HepG2 (cell line): ENCODE data around the gene TWF1. TPM values are rescaled to one million over a fixed set of nuclear protein-coding genes. Genes with fewer than 3 reads are reported as not detected.
A peak's percentile ranks its signal among the peaks of the same experiment; 100 is the strongest.

Experiments used
- ATAC-seq: fragments of 200-7000 bp; cut with Tn5 transposase; 3 replicates; pipeline ENCODE4 v1.9.1; 2020; ENCODE audit warnings: mild to moderate bottlenecking, moderate library complexity
- BruUV-seq: library from RNA; stranded (reverse); fragments of 400-500 nt; replicated peaks from 2 replicates; lab custom pipeline; 2021; lab: Mats Ljungman, UMichigan
- CTCF ChIA-PET: fragments of 300-600 bp; formaldehyde crosslinking; extraction: SDS; loops from one replicate; lab custom pipeline; 2021; ENCODE audit warnings: low total read pairs, inconsistent platforms, low intra/inter-chr PET ratio; lab: Yijun Ruan, JAX
- POLR2A ChIA-PET: fragments of 350-600 bp; sonication (Branson Sonifier 250); formaldehyde crosslinking; loops from one replicate; lab custom pipeline; 2020; ENCODE audit warnings: antibody characterized with exemption, inconsistent platforms; lab: Yijun Ruan, JAX
- DNase-seq: peaks from one replicate; pipeline ENCODE4 v3.0.0-alpha.2; 2015; ENCODE audit warnings: low spot score
- FAIRE-seq: peaks from 3 replicates; lab custom pipeline; 2011; peaks lifted over from hg19 to GRCh38; lab: Jason Lieb, UNC
- H2AFZ ChIP-seq: one replicate; pipeline ENCODE4 v1.6.1; 2011; ENCODE audit warnings: low read length, inconsistent platforms
- H3K27ac ChIP-seq: fragments of 300-600 bp; 3 replicates; pipeline ENCODE4 v1.8.0; 2011; ENCODE audit warnings: mixed run types, mild to moderate bottlenecking, mixed read lengths, low read length, inconsistent platforms; ENCODE audit not compliant: insufficient read depth; ENCODE audit errors: extremely low read length
- H3K27me3 ChIP-seq, 2 experiments: fragments of 200-600 bp in 1 of 2; 2 replicates in 1 of 2; 3 replicates in 1 of 2; pipeline versions ENCODE4 v1.6.0 to v1.8.0; 2011; ENCODE audit warnings: low read length in 2 of 2, mild to moderate bottlenecking in 2 of 2, moderate library complexity in 2 of 2, inconsistent platforms in 1 of 2; ENCODE audit not compliant: insufficient read depth in 2 of 2, control insufficient read depth in 1 of 2
- H3K36me3 ChIP-seq, 2 experiments: fragments of 200-600 bp in 1 of 2; replicated peaks in 1 of 2; 2 replicates in 1 of 2; 3 replicates in 1 of 2; pipeline versions ENCODE4 v1.5.1 to v1.8.0; 2011; ENCODE audit warnings: low read length in 2 of 2, inconsistent platforms in 1 of 2; ENCODE audit not compliant: insufficient read depth in 2 of 2, control insufficient read depth in 1 of 2
- H3K4me1 ChIP-seq: 2 replicates; pipeline ENCODE4 v1.5.1; 2012; ENCODE audit warnings: low read length, inconsistent platforms; ENCODE audit not compliant: insufficient read depth
- H3K4me2 ChIP-seq: 2 replicates; pipeline ENCODE4 v1.6.0; 2011; ENCODE audit warnings: low read depth, low read length, inconsistent platforms
- H3K4me3 ChIP-seq, 3 experiments: fragments of 200-600 bp in 1 of 3; sonication (generic), shearing (Covaris generic) in 1 of 3; replicated peaks in 1 of 3; 2 replicates each; pipeline ENCODE4 v1.5.1; 2011 to 2016; ENCODE audit warnings: low read length in 3 of 3, inconsistent platforms in 2 of 3, low read depth in 2 of 3, mild to moderate bottlenecking in 2 of 3, control low read depth in 1 of 3, mixed read lengths in 1 of 3; ENCODE audit not compliant: insufficient read depth in 1 of 3
- H3K79me2 ChIP-seq: one replicate; pipeline ENCODE4 v1.6.1; 2011; ENCODE audit warnings: low read length, inconsistent platforms; ENCODE audit not compliant: insufficient read depth
- H3K9ac ChIP-seq: 2 replicates; pipeline ENCODE4 v1.6.0; 2011; ENCODE audit warnings: mild to moderate bottlenecking, low read depth, low read length, inconsistent platforms; ENCODE audit not compliant: insufficient read depth
- H3K9me3 ChIP-seq: 2 replicates; pipeline ENCODE4 v1.5.1; 2012; ENCODE audit warnings: mild to moderate bottlenecking, low read length
- H4K20me1 ChIP-seq: 2 replicates; pipeline ENCODE4 v1.6.0; 2011; ENCODE audit warnings: inconsistent platforms, mild to moderate bottlenecking, low read length, moderate library complexity; ENCODE audit not compliant: insufficient read depth
- CC2D1A ChIP-seq: sonication (generic); formaldehyde crosslinking; IDR thresholded peaks from 2 replicates; pipeline ENCODE4 v1.8.1; 2023; ENCODE audit warnings: mild to moderate bottlenecking, missing genetic modification reagents
- EED ChIP-seq: sonication (generic); formaldehyde crosslinking; IDR thresholded peaks from 2 replicates; pipeline ENCODE4 v1.5.0; 2020; ENCODE audit warnings: mild to moderate bottlenecking, missing genetic modification reagents
- ELF3 ChIP-seq: IDR thresholded peaks from 2 replicates; pipeline ENCODE4 v1.6.1; 2016; ENCODE audit warnings: missing genetic modification reagents, missing compliant biosample characterization
- FOXO1 ChIP-seq: sonication (generic); formaldehyde crosslinking; IDR thresholded peaks from 2 replicates; pipeline ENCODE4 v1.4.0; 2020; ENCODE audit warnings: missing genetic modification reagents
- KDM3A ChIP-seq: IDR thresholded peaks from 2 replicates; pipeline ENCODE4 v1.6.1; 2018; ENCODE audit warnings: low read depth, missing compliant biosample characterization
- MEIS1 ChIP-seq: sonication (generic); formaldehyde crosslinking; IDR thresholded peaks from 2 replicates; pipeline ENCODE4 v1.9.0; 2021; ENCODE audit warnings: mild to moderate bottlenecking, missing genetic modification reagents, moderate library complexity, borderline replicate concordance
- PAWR ChIP-seq: sonication (generic); formaldehyde crosslinking; IDR thresholded peaks from 2 replicates; pipeline ENCODE4 v1.4.0; 2020; ENCODE audit warnings: missing genetic modification reagents, mild to moderate bottlenecking, borderline replicate concordance
- RBM39 ChIP-seq: fragments of 200-400 bp; formaldehyde crosslinking; IDR thresholded peaks from one replicate; pipeline ENCODE4 v1.6.1; 2018; ENCODE audit warnings: antibody characterized with exemption, mild to moderate bottlenecking, low read depth, low read length; ENCODE audit not compliant: poor library complexity, severe bottlenecking
- RFX5 ChIP-seq: IDR thresholded peaks from 2 replicates; pipeline ENCODE4 v1.6.1; 2011; ENCODE audit warnings: low read depth, low read length, improper control_type of control experiment
- SCMH1 ChIP-seq: sonication (generic); formaldehyde crosslinking; IDR thresholded peaks from 2 replicates; pipeline ENCODE4 v1.9.0; 2021; ENCODE audit warnings: missing genetic modification reagents, mild to moderate bottlenecking, borderline replicate concordance
- SYNCRIP ChIP-seq: fragments of 200-400 bp; formaldehyde crosslinking; IDR thresholded peaks from 2 replicates; pipeline ENCODE4 v1.6.1; 2018; ENCODE audit warnings: mild to moderate bottlenecking, low read depth, low read length; ENCODE audit not compliant: insufficient read depth
- TCF7 ChIP-seq: sonication (generic); IDR thresholded peaks from 2 replicates; pipeline ENCODE4 v1.6.1; 2016; ENCODE audit warnings: antibody characterized with exemption, low read depth
- U2AF1 ChIP-seq: fragments of 200-400 bp; formaldehyde crosslinking; optimal IDR thresholded peaks from 2 replicates; pipeline ENCODE3; 2017; ENCODE audit warnings: mild to moderate bottlenecking, low read depth, low read length
- ZFP37 ChIP-seq: sonication (generic); formaldehyde crosslinking; IDR thresholded peaks from 2 replicates; pipeline ENCODE4 v1.4.0; 2020; ENCODE audit warnings: missing genetic modification reagents, borderline replicate concordance
- ZNF546 ChIP-seq: sonication (generic); formaldehyde crosslinking; conservative IDR thresholded peaks from 2 replicates; pipeline ENCODE4 v1.8.1; 2023; ENCODE audit warnings: mild to moderate bottlenecking, missing genetic modification reagents
- ZNF749 ChIP-seq: sonication (generic); formaldehyde crosslinking; IDR thresholded peaks from 2 replicates; pipeline ENCODE4 v1.8.0; 2022; ENCODE audit warnings: mild to moderate bottlenecking, missing genetic modification reagents, moderate library complexity, borderline replicate concordance
- ZNF780A ChIP-seq: sonication (generic); formaldehyde crosslinking; IDR thresholded peaks from 2 replicates; pipeline ENCODE4 v1.8.0; 2022; ENCODE audit warnings: mild to moderate bottlenecking, missing genetic modification reagents, moderate library complexity
- ZZZ3 ChIP-seq: sonication (generic); formaldehyde crosslinking; IDR thresholded peaks from 2 replicates; pipeline ENCODE4 v1.4.0; 2020; ENCODE audit warnings: missing genetic modification reagents, mild to moderate bottlenecking, borderline replicate concordance
- WGBS: methylation state at CpG from one replicate; pipeline ENCODE4 v1.1.6; 2017; ENCODE audit warnings: low lambda C conversion rate; 5-methylcytosine and 5-hydroxymethylcytosine counted together
- in situ Hi-C: cut with HindIII; loops from 2 replicates; pipeline ENCODE4 v1.10.0; 2017; ENCODE audit warnings: low pct_unique_long_range_greater_than_20kb; ENCODE audit not compliant: extremely low pct_ligation_motif_present
- intact Hi-C: fragments of 100-400 bp; cut with micrococcal nuclease; formaldehyde crosslinking; loops from one replicate; pipeline ENCODE4 v1.10.0; 2022; ENCODE audit not compliant: unreplicated experiment
- polyA plus RNA-seq, 8 experiments: library from polyadenylated mRNA; depleted of rRNA in 3 of 8; stranded (reverse) in 7 of 8; unstranded in 1 of 8; fragments of >200 nt; fragmentation: Illumina TruSeq in 4 of 8; extraction: Trizol in 4 of 8; gene quantifications; 2 replicates each; pipeline versions ENCODE4 v1.2.1 to v1.2.3, GENCODE V29; 2011 to 2016; ENCODE audit warnings: low read depth in 4 of 8, missing spikeins in 1 of 8, mixed read lengths in 1 of 8; ENCODE audit not compliant: insufficient read depth in 1 of 8
- total RNA-seq, 5 experiments: library from RNA; depleted of rRNA; stranded (reverse); fragments of >200 nt; fragmentation: Illumina TruSeq; extraction: Trizol; gene quantifications; 2 replicates each; pipeline ENCODE4 v1.2.3, GENCODE V29; 2016; ENCODE audit warnings: low read depth in 1 of 5
- TF ChIP-seq, protein P1 (sequence below): sonication (generic); formaldehyde crosslinking; IDR thresholded peaks from 2 replicates; pipeline ENCODE4 v1.5.0; 2020; ENCODE audit warnings: missing genetic modification reagents
- TF ChIP-seq, protein P2 (sequence below): sonication (generic); formaldehyde crosslinking; conservative IDR thresholded peaks from 2 replicates; pipeline ENCODE4 v1.4.0; 2020; ENCODE audit warnings: missing genetic modification reagents

TWF1 gene
- total and polyA plus RNA-seq, 2 of the 13 experiments (the other 11 are each of a cell fraction or from before 2014, with no cell fraction given): 32.3 to 85.5 TPM

- intact Hi-C loops: loop anchor here (1.0 to 2.0 kb wide), 4 partner anchors 31 to 77 kb away; partner anchors contain the start of genes IRAK4 and PUS7L
- WGBS: 1% methylated on average over 43 of the region's 103 CpGs
- ChIA-PET POLR2A (interaction anchor here (0.8 to 2.8 kb wide), 3 partner anchors 19 to 30 kb away, joined by 3 to 17 read pairs (median 4); partner anchors contain the start of gene TWF1), CTCF (no interaction called here)
- Histone ChIP-seq H2AFZ (peak within 1 kb of the TSS; percentile 55), H3K4me3 (peak within 1 kb of the TSS; percentile 75 to 86 (median 76)), H3K9me3 (no peaks in the 10 kb centered on the region), H3K27me3 (no peaks in the 10 kb centered on the region), H3K36me3 (no peaks in the 10 kb centered on the region), H3K79me2 (no peaks in the 10 kb centered on the region), H4K20me1 (no peaks in the 10 kb centered on the region), H3K27ac (peak within 1 kb of the TSS; percentile 83), H3K4me2 (peak within 1 kb of the TSS; percentile 85), H3K4me1 (peaks cover 44% of the 10 kb centered on the region), H3K9ac (peak within 1 kb of the TSS; percentile 84)
- FAIRE-seq: no peak
- no TSS peak for BruUV-seq
- in situ Hi-C loops: no loop called here
- ATAC-seq: peak; percentile 86
- DNase-seq: peak; percentile 25
- no peak for TF ChIP-seq ZZZ3 (CRISPR knock-in tag)
- TF ChIP-seq ZNF546 (CRISPR knock-in tag): peak; percentile 76
- TF ChIP-seq EED (CRISPR knock-in tag): no peak
- TF ChIP-seq ELF3: no peak
- TF ChIP-seq RBM39: no peak
- no peak for TF ChIP-seq KDM3A (CRISPR knock-in tag)
- TF ChIP-seq SCMH1 (CRISPR knock-in tag): no peak
- TF ChIP-seq, protein P1, sequence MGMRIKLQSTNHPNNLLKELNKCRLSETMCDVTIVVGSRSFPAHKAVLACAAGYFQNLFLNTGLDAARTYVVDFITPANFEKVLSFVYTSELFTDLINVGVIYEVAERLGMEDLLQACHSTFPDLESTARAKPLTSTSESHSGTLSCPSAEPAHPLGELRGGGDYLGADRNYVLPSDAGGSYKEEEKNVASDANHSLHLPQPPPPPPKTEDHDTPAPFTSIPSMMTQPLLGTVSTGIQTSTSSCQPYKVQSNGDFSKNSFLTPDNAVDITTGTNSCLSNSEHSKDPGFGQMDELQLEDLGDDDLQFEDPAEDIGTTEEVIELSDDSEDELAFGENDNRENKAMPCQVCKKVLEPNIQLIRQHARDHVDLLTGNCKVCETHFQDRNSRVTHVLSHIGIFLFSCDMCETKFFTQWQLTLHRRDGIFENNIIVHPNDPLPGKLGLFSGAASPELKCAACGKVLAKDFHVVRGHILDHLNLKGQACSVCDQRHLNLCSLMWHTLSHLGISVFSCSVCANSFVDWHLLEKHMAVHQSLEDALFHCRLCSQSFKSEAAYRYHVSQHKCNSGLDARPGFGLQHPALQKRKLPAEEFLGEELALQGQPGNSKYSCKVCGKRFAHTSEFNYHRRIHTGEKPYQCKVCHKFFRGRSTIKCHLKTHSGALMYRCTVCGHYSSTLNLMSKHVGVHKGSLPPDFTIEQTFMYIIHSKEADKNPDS (CRISPR knock-in tag): no peak
- no peak for TF ChIP-seq U2AF1
- TF ChIP-seq MEIS1 (CRISPR knock-in tag): no peak
- no peak for TF ChIP-seq ZFP37 (CRISPR knock-in tag)
- TF ChIP-seq, protein P2, sequence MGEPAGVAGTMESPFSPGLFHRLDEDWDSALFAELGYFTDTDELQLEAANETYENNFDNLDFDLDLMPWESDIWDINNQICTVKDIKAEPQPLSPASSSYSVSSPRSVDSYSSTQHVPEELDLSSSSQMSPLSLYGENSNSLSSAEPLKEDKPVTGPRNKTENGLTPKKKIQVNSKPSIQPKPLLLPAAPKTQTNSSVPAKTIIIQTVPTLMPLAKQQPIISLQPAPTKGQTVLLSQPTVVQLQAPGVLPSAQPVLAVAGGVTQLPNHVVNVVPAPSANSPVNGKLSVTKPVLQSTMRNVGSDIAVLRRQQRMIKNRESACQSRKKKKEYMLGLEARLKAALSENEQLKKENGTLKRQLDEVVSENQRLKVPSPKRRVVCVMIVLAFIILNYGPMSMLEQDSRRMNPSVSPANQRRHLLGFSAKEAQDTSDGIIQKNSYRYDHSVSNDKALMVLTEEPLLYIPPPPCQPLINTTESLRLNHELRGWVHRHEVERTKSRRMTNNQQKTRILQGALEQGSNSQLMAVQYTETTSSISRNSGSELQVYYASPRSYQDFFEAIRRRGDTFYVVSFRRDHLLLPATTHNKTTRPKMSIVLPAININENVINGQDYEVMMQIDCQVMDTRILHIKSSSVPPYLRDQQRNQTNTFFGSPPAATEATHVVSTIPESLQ (CRISPR knock-in tag): no peak
- TF ChIP-seq CC2D1A (CRISPR knock-in tag): no peak
- 0 out of 2 replicates have a peak, but pooled peaks have one; percentile 38 for TF ChIP-seq PAWR (CRISPR knock-in tag)
- TF ChIP-seq ZNF749 (CRISPR knock-in tag): peak; percentile 74
- TF ChIP-seq SYNCRIP: no peak
- no peak for TF ChIP-seq ZNF780A (CRISPR knock-in tag)
- no peak for TF ChIP-seq TCF7
- TF ChIP-seq FOXO1 (CRISPR knock-in tag): no peak
- no peak for TF ChIP-seq RFX5
Measured at GRCh38 chr12:43835656-43836474, 29.7 kb upstream of the TWF1 start, which contains the start of gene TMEM117. Gene TMEM117, plus strand, starts transcription at chr12:43836081.
